ENCODE data around the gene ZIC3.
"Not testable (repeated sequence)": the region's sequence is repeated elsewhere in the genome, so short reads cannot be mapped to it uniquely, and the experiment has no call there.

Gene ZIC3

GRCh38 chrX:137565921-137566745 lies at the start of gene ZIC3:
ZIC3 (plus strand) TSS chrX:137566127; CDS start chrX:137566692, 565 bp downstream.
- intact Hi-C loops (cut with DNase I): no loop called here
- peak in 9 of 10 donors; percentile 56 to 96 (median 66) for DNase-seq

GRCh38 chrX:137519459-137519858 lies 46.5 kb upstream of the ZIC3 start:
- intact Hi-C loops (cut with DNase I): no loop called here
- DNase-seq: no peak

- no peak for DNase-seq
- intact Hi-C loops (cut with DNase I): no loop called here
These were observed 19.9 kb upstream of the ZIC3 start for GRCh38 chrX:137545711-137546651.

GRCh38 chrX:137547291-137547690 lies 18.6 kb upstream of the ZIC3 start:
- no peak for DNase-seq
- intact Hi-C loops (cut with DNase I): no loop called here

GRCh38 chrX:137548261-137548660 lies 17.7 kb upstream of the ZIC3 start:
- DNase-seq: no peak
- intact Hi-C loops (cut with DNase I): no loop called here

GRCh38 chrX:137549073-137549472 lies 16.9 kb upstream of the ZIC3 start:
- intact Hi-C loops (cut with DNase I): no loop called here
- no peak for DNase-seq

GRCh38 chrX:137549851-137550664 lies 15.9 kb upstream of the ZIC3 start:
- DNase-seq: no peak
- intact Hi-C loops (cut with DNase I): no loop called here

- intact Hi-C loops (cut with DNase I): no loop called here
- DNase-seq: peak in 1 of 10 donors; percentile 77
These were observed 15.2 kb upstream of the ZIC3 start for GRCh38 chrX:137550665-137551261.

GRCh38 chrX:137552098-137552497 lies 13.8 kb upstream of the ZIC3 start:
- DNase-seq; intact Hi-C loops (cut with DNase I): not testable (repeated sequence)

GRCh38 chrX:137562096-137562495 lies 3.8 kb upstream of the ZIC3 start:
- intact Hi-C loops (cut with DNase I): no loop called here
- no peak for DNase-seq

GRCh38 chrX:137563681-137564651 lies 2.0 kb upstream of the ZIC3 start:
- peak in 1 of 10 donors; percentile 81 for DNase-seq
- intact Hi-C loops (cut with DNase I): no loop called here

GRCh38 chrX:137565318-137565904 lies 516 bp upstream of the ZIC3 start:
- intact Hi-C loops (cut with DNase I): no loop called here
- DNase-seq: peak in 1 of 10 donors; percentile 80

- intact Hi-C loops (cut with DNase I): no loop called here
- DNase-seq: peak in 2 of 10 donors; percentile 82 to 84
These were observed 1.1 kb downstream of the ZIC3 start for GRCh38 chrX:137566746-137567679.

GRCh38 chrX:137567682-137568232 lies 1.8 kb downstream of the ZIC3 start:
- DNase-seq: peak in 1 of 10 donors; percentile 60
- intact Hi-C loops (cut with DNase I): no loop called here

- peak in 1 of 10 donors; percentile 38 for DNase-seq
- intact Hi-C loops (cut with DNase I): no loop called here
These were observed 3.0 kb downstream of the ZIC3 start for GRCh38 chrX:137568741-137569469.

- intact Hi-C loops (cut with DNase I): no loop called here
These were observed 3.6 kb downstream of the ZIC3 start for GRCh38 chrX:137569470-137569891.

More at GRCh38 chrX:137569470-137569891, 3.6 kb downstream of the ZIC3 start:
- DNase-seq: no peak
